Panc1 (cell line): Measurements from ENCODE around the gene ALOXE3. TPM values are rescaled to one million over a fixed set of nuclear protein-coding genes. Genes with fewer than 3 reads are reported as not detected.

Experiments used
- ATAC-seq: fragments of 200-7000 bp; cut with Tn5 transposase; 2 replicates; pipeline ENCODE4 v1.9.1; 2020; ENCODE audit warnings: mild to moderate bottlenecking, moderate library complexity
- BruUV-seq: library from RNA; stranded (reverse); fragments of 400-500 nt; replicated peaks from 2 replicates; lab custom pipeline; 2021; lab: Mats Ljungman, UMichigan
- CTCF ChIA-PET: fragments of 300-600 bp; sonication (Branson Sonifier 250); formaldehyde crosslinking; loops from one replicate; lab custom pipeline; 2022; ENCODE audit warnings: antibody characterized with exemption; lab: Charles Lee
- POLR2A ChIA-PET: fragments of 300-600 bp; sonication (Branson Sonifier 250); formaldehyde crosslinking; loops from one replicate; lab custom pipeline; 2022; ENCODE audit warnings: antibody characterized with exemption; lab: Charles Lee
- DNase-seq: peaks from one replicate; pipeline ENCODE4 v3.0.0-alpha.2; 2010; ENCODE audit warnings: low read depth, low spot score
- H3K27ac ChIP-seq: 2 replicates; pipeline ENCODE4 v1.5.1; 2011; ENCODE audit warnings: mild to moderate bottlenecking, low read length, inconsistent platforms
- H3K27me3 ChIP-seq: fragments of 200-500 bp; sonication (Bioruptor generic); 2 replicates; pipeline ENCODE4 v1.6.0; 2014; ENCODE audit warnings: low read length, inconsistent platforms; ENCODE audit not compliant: control insufficient read depth, insufficient read depth
- H3K36me3 ChIP-seq: fragments of 200-500 bp; sonication (Bioruptor generic); 2 replicates; pipeline ENCODE4 v1.5.1; 2014; ENCODE audit warnings: inconsistent platforms, mild to moderate bottlenecking, low read length, moderate library complexity; ENCODE audit not compliant: control insufficient read depth, insufficient read depth
- H3K4me1 ChIP-seq: 2 replicates; pipeline ENCODE4 v1.5.1; 2011; ENCODE audit warnings: inconsistent platforms, mild to moderate bottlenecking, low read length, moderate library complexity; ENCODE audit not compliant: control insufficient read depth, insufficient read depth
- H3K4me3 ChIP-seq, 2 experiments: 2 replicates each; pipeline ENCODE4 v1.5.1; 2011 to 2012; ENCODE audit warnings: low read depth in 2 of 2, low read length in 2 of 2, mild to moderate bottlenecking in 2 of 2, inconsistent platforms in 1 of 2, moderate library complexity in 1 of 2
- H3K9me3 ChIP-seq: fragments of 200-500 bp; sonication (Bioruptor generic); 2 replicates; pipeline ENCODE4 v1.5.1; 2014; ENCODE audit warnings: low read depth, mild to moderate bottlenecking, inconsistent platforms, low read length, moderate library complexity; ENCODE audit not compliant: control insufficient read depth, insufficient read depth
- CTCF ChIP-seq: fragments of 450-650 bp; IDR thresholded peaks from 2 replicates; pipeline ENCODE4 v1.5.1; 2017; ENCODE audit warnings: mild to moderate bottlenecking
- POLR2AphosphoS5 ChIP-seq: IDR thresholded peaks from 2 replicates; pipeline ENCODE4 v1.6.1; 2012; ENCODE audit warnings: mild to moderate bottlenecking, low read depth, low read length, moderate library complexity
- REST ChIP-seq, 2 experiments: IDR thresholded peaks; 2 replicates each; pipeline ENCODE4 v1.6.1; 2011 to 2012; ENCODE audit warnings: low read depth in 2 of 2, control low read depth in 1 of 2, low read length in 1 of 2, mild to moderate bottlenecking in 1 of 2, moderate library complexity in 1 of 2; ENCODE audit not compliant: insufficient read depth in 1 of 2
- SIN3A ChIP-seq: IDR thresholded peaks from 2 replicates; pipeline ENCODE4 v1.6.1; 2012; ENCODE audit warnings: low read depth, mild to moderate bottlenecking, low read length, moderate library complexity, borderline replicate concordance; ENCODE audit not compliant: insufficient read depth
- TCF7L2 ChIP-seq: IDR thresholded peaks from 2 replicates; pipeline ENCODE4 v1.6.1; 2011; ENCODE audit warnings: mild to moderate bottlenecking, low read depth, low read length, inconsistent platforms
- in situ Hi-C: cut with HindIII; loops from 2 replicates; pipeline ENCODE4 v1.10.0; 2016; ENCODE audit warnings: low sequenced_read_pairs, low pct_unique_long_range_greater_than_20kb
- intact Hi-C: fragments of 100-400 bp; cut with micrococcal nuclease; formaldehyde crosslinking; loops from one replicate; pipeline ENCODE4 v1.10.0; 2022; ENCODE audit not compliant: unreplicated experiment
- total RNA-seq: library from RNA; stranded (reverse); gene quantifications from one replicate; pipeline ENCODE4 v1.2.1, GENCODE V29; 2021; ENCODE audit not compliant: unreplicated experiment

Gene ALOXE3
- total RNA-seq, 1 experiment from 2014 or later = 0.46 TPM

- ChIA-PET CTCF (no interaction called here), POLR2A (no interaction called here)
- Histone ChIP-seq H3K27ac (no peak overlapping the region), H3K4me1 (no peaks in the 10 kb centered on the region), H3K27me3 (no peaks in the 10 kb centered on the region; the same call in 1 of the 2 replicates), H3K36me3 (no peaks in the 10 kb centered on the region), H3K9me3 (no peaks in the 10 kb centered on the region), H3K4me3 (no peak overlapping the region)
- DNase-seq = no peak
- in situ Hi-C loops = no loop called here
- no peak for TF ChIP-seq POLR2AphosphoS5
- no peak for TF ChIP-seq SIN3A
- TF ChIP-seq REST (IDR thresholded peaks at IDR 0.05; ENCODE audit: insufficient read depth in 1 of 2, low read depth in 2 of 2, low read length in 1 of 2) = no peak
- no peak for TF ChIP-seq CTCF
- TF ChIP-seq TCF7L2 = no peak
- ATAC-seq = no peak
- intact Hi-C loops = no loop called here
- no TSS peak for BruUV-seq
Observed at GRCh38 chr17:8095361-8095760, 23.0 kb downstream of the ALOXE3 start.

- CTCF ChIA-PET = interaction anchor here (0.6 kb wide), 1 partner anchor 228 kb away, joined by 5 read pairs; no protein-coding TSS in a partner anchor
- DNase-seq (no peak), ATAC-seq (no peak)
- BruUV-seq = no TSS peak
- no peak overlapping the region for H3K27ac ChIP-seq
- in situ Hi-C loops = no loop called here
- intact Hi-C loops = no loop called here
- TF ChIP-seq POLR2AphosphoS5 (no peak), TCF7L2 (no peak), REST (IDR thresholded peaks at IDR 0.05; ENCODE audit: insufficient read depth in 1 of 2, low read depth in 2 of 2, low read length in 1 of 2) (no peak), CTCF (no peak), SIN3A (no peak)
- H3K4me1 ChIP-seq = no peaks in the 10 kb centered on the region
- H3K9me3 ChIP-seq = no peaks in the 10 kb centered on the region
- POLR2A ChIA-PET = no interaction called here
- no peaks in the 10 kb centered on the region for H3K36me3 ChIP-seq
- no peak overlapping the region for H3K4me3 ChIP-seq
- no peaks in the 10 kb centered on the region; the same call in 1 of the 2 replicates for H3K27me3 ChIP-seq
Observed at GRCh38 chr17:8091033-8091687, 27.2 kb downstream of the ALOXE3 start.
